CD4-positive, alpha-beta T cell treated with Interleukin-15 for 1 hour (primary cell): ENCODE results near the gene ADAM30.

Experiments
- DNase-seq: peaks from one replicate; pipeline ENCODE4 v3.0.0-alpha.2; 2020

The ADAM30 gene

GRCh38 chr1:119906927-119907652, 10.8 kb upstream of the ADAM30 start:
- no peak for DNase-seq

GRCh38 chr1:119903443-119903835, 7.1 kb upstream of the ADAM30 start:
- DNase-seq = no peak

- DNase-seq = no peak
Observed at GRCh38 chr1:119902775-119903442, 6.6 kb upstream of the ADAM30 start.

- no peak for DNase-seq
Observed at GRCh38 chr1:119898981-119899720, 2.8 kb upstream of the ADAM30 start.

GRCh38 chr1:119898530-119898929, 2.2 kb upstream of the ADAM30 start:
- no peak for DNase-seq

GRCh38 chr1:119895102-119895501, 1.2 kb downstream of the ADAM30 start:
- DNase-seq = no peak

GRCh38 chr1:119893827-119894700, 2.3 kb downstream of the ADAM30 start:
- no peak for DNase-seq

GRCh38 chr1:119893238-119893791, 3.0 kb downstream of the ADAM30 start:
- no peak for DNase-seq

- no peak for DNase-seq
Observed at GRCh38 chr1:119891386-119891785, 4.9 kb downstream of the ADAM30 start.

GRCh38 chr1:119888476-119888875, 7.8 kb downstream of the ADAM30 start:
- DNase-seq = no peak

- DNase-seq = no peak
Observed at GRCh38 chr1:119887427-119887826, 8.9 kb downstream of the ADAM30 start.

GRCh38 chr1:119885903-119886783, 10.2 kb downstream of the ADAM30 start:
- DNase-seq = no peak

GRCh38 chr1:119884711-119885110, 11.6 kb downstream of the ADAM30 start:
- DNase-seq = no peak

GRCh38 chr1:119883826-119884225, 12.5 kb downstream of the ADAM30 start:
- DNase-seq = no peak

- DNase-seq = no peak
Observed at GRCh38 chr1:119882132-119883049, 13.9 kb downstream of the ADAM30 start.

- no peak for DNase-seq
Observed at GRCh38 chr1:119879510-119880434, 16.5 kb downstream of the ADAM30 start.

- DNase-seq = no peak
Observed at GRCh38 chr1:119878171-119878570, 18.1 kb downstream of the ADAM30 start.

GRCh38 chr1:119874186-119874585, 22.1 kb downstream of the ADAM30 start:
- no peak for DNase-seq
